SU-DHL-6 (cell line): ENCODE results near the gene KLHL22.

Source experiments
- H2AFZ ChIP-seq: fragments of 200-600 bp; sonication (generic); 2 replicates; pipeline ENCODE4 v1.6.1; 2014; ENCODE audit warnings: low read depth, mild to moderate bottlenecking, moderate library complexity, mixed read lengths, antibody characterized with exemption, low read length; ENCODE audit not compliant: severe bottlenecking
- H3F3A ChIP-seq: fragments of 200-600 bp; shearing (Covaris generic); 2 replicates; pipeline ENCODE4 v1.6.0; 2016; ENCODE audit warnings: antibody characterized with exemption, mild to moderate bottlenecking; ENCODE audit not compliant: insufficient read depth
- H3K27ac ChIP-seq: fragments of 200-600 bp; sonication (generic); 2 replicates; pipeline ENCODE4 v1.5.1; 2016; ENCODE audit warnings: low read depth, mild to moderate bottlenecking, low read length, moderate library complexity, mixed read lengths
- H3K27me3 ChIP-seq: fragments of 200-600 bp; sonication (generic), shearing (Covaris generic); 2 replicates; pipeline ENCODE4 v1.6.0; 2014; ENCODE audit warnings: mild to moderate bottlenecking, low read length
- H3K36me3 ChIP-seq: fragments of 200-600 bp; sonication (generic); 2 replicates; pipeline ENCODE4 v1.6.1; 2014; ENCODE audit warnings: mild to moderate bottlenecking, low read length, mixed read lengths
- H3K4me2 ChIP-seq: fragments of 300-600, 200-600 bp; shearing (Covaris generic), sonication (generic); 2 replicates; pipeline ENCODE4 v1.6.0; 2014; ENCODE audit warnings: low read length, low read depth, mild to moderate bottlenecking; ENCODE audit not compliant: poor library complexity, severe bottlenecking
- H3K4me3 ChIP-seq: fragments of 200-600 bp; sonication (generic); 2 replicates; pipeline ENCODE4 v1.5.1; 2014; ENCODE audit warnings: antibody characterized with exemption, low read length, mild to moderate bottlenecking, mixed read lengths; ENCODE audit not compliant: insufficient read depth, poor library complexity, severe bottlenecking
- H3K79me2 ChIP-seq: fragments of 200-600 bp; sonication (generic); 2 replicates; pipeline ENCODE4 v1.6.1; 2014; ENCODE audit warnings: mild to moderate bottlenecking, low read length, moderate library complexity; ENCODE audit not compliant: insufficient read depth
- H3K9ac ChIP-seq: fragments of 200-600 bp; sonication (generic); 2 replicates; pipeline ENCODE4 v1.7.0; 2014; ENCODE audit warnings: mild to moderate bottlenecking, low read length
- H3K9me2 ChIP-seq: fragments of 200-600 bp; sonication (generic); replicated peaks from 2 replicates; pipeline ENCODE4 v1.6.1; 2014; ENCODE audit warnings: low read length; ENCODE audit not compliant: insufficient read depth
- H3K9me3 ChIP-seq: fragments of 200-600 bp; sonication (generic); 2 replicates; pipeline ENCODE4 v1.6.1; 2014; ENCODE audit warnings: low read length, mixed read lengths; ENCODE audit not compliant: insufficient read depth
- H4K20me1 ChIP-seq: fragments of 200-600 bp; sonication (generic); 2 replicates; pipeline ENCODE4 v1.6.1; 2014; ENCODE audit warnings: low read depth, mild to moderate bottlenecking, antibody characterized with exemption, low read length, moderate library complexity, mixed read lengths
- CTCF ChIP-seq: fragments of 200-600 bp; sonication (generic); IDR thresholded peaks from one replicate; pipeline ENCODE4 v1.5.1; 2017; ENCODE audit warnings: antibody characterized with exemption, mild to moderate bottlenecking, low read length, moderate library complexity; ENCODE audit not compliant: insufficient read depth, poor library complexity, severe bottlenecking
- EZH2phosphoT487 ChIP-seq: fragments of 200-600 bp; sonication (generic), shearing (Covaris generic); conservative IDR thresholded peaks from 2 replicates; pipeline ENCODE4 v1.6.1; 2018; ENCODE audit warnings: mild to moderate bottlenecking, antibody characterized with exemption, low read length, moderate library complexity, mixed read lengths

KLHL22 gene

GRCh38 chr22:20406686-20407408, 88.7 kb downstream of the KLHL22 start:
- no peak for TF ChIP-seq CTCF
- no peak for TF ChIP-seq EZH2phosphoT487
- H3K79me2 ChIP-seq: no peaks in the 10 kb centered on the region
- no peak overlapping the region for H3K4me2 ChIP-seq
- no peaks in the 10 kb centered on the region for H3K9me2 ChIP-seq
- no peaks in the 10 kb centered on the region for H3K27me3 ChIP-seq
- H3K36me3 ChIP-seq: no peaks in the 10 kb centered on the region
- no peak overlapping the region for H3K27ac ChIP-seq
- no peak overlapping the region for H2AFZ ChIP-seq
- no peaks in the 10 kb centered on the region for H4K20me1 ChIP-seq
- no peak overlapping the region for H3K9ac ChIP-seq
- H3F3A ChIP-seq: no peaks in the 10 kb centered on the region
- no peak overlapping the region for H3K4me3 ChIP-seq
- no peaks in the 10 kb centered on the region for H3K9me3 ChIP-seq

GRCh38 chr22:20405931-20406685, 89.5 kb downstream of the KLHL22 start:
- Histone ChIP-seq H3F3A (no peaks in the 10 kb centered on the region), H2AFZ (no peak overlapping the region), H3K9me2 (no peaks in the 10 kb centered on the region), H3K9me3 (no peaks in the 10 kb centered on the region), H3K36me3 (no peaks in the 10 kb centered on the region), H3K4me2 (no peak overlapping the region), H3K9ac (no peak overlapping the region), H3K27ac (no peak overlapping the region), H3K79me2 (no peaks in the 10 kb centered on the region), H4K20me1 (no peaks in the 10 kb centered on the region), H3K4me3 (no peak overlapping the region), H3K27me3 (no peaks in the 10 kb centered on the region)
- TF ChIP-seq EZH2phosphoT487 (no peak), CTCF (no peak)

- no peaks in the 10 kb centered on the region for H3F3A ChIP-seq
- no peaks in the 10 kb centered on the region for H4K20me1 ChIP-seq
- no peak overlapping the region for H3K9ac ChIP-seq
- H2AFZ ChIP-seq: no peak overlapping the region
- no peaks in the 10 kb centered on the region for H3K27me3 ChIP-seq
- no peaks in the 10 kb centered on the region for H3K9me3 ChIP-seq
- H3K9me2 ChIP-seq: no peaks in the 10 kb centered on the region
- H3K4me2 ChIP-seq: no peak overlapping the region
- H3K4me3 ChIP-seq: no peak overlapping the region
- no peaks in the 10 kb centered on the region for H3K79me2 ChIP-seq
- H3K36me3 ChIP-seq: no peaks in the 10 kb centered on the region
- no peak overlapping the region for H3K27ac ChIP-seq
- TF ChIP-seq EZH2phosphoT487: no peak
- no peak for TF ChIP-seq CTCF
Observed at GRCh38 chr22:20405291-20405930, 90.2 kb downstream of the KLHL22 start.
